Measurements from ENCODE around the gene ZBTB45. TPM values are rescaled to one million over a fixed set of nuclear protein-coding genes. Genes with fewer than 3 reads are reported as not detected.
A peak's percentile ranks its signal among the peaks of the same experiment; 100 is the strongest.
"Not testable (repeated sequence)": the region's sequence is repeated elsewhere in the genome, so short reads cannot be mapped to it uniquely, and the experiment has no call there.

The ZBTB45 gene
- total RNA-seq, 1 donor from 2014 or later: 14.9 TPM

DNA sequence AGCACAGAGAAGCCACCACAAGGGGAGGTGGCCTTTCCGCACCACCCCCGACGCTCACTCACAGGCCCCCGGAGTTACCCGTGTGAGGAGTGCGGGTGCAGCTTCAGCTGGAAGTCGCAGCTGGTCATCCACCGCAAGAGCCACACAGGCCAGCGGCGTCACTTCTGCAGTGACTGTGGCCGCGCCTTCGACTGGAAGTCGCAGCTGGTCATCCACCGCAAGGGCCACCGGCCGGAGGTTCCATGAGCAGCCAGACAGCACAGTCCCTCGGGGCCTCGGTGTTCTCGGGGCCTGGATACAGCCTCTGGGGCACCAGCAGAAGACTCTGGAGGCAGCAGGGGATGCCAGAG is 39.2 kb downstream of the ZBTB45 start:
- ATAC-seq: no peak
- intact Hi-C loops (cut with DNase I): no loop called here
- no peak for DNase-seq (ENCODE audit: low spot score)

DNA sequence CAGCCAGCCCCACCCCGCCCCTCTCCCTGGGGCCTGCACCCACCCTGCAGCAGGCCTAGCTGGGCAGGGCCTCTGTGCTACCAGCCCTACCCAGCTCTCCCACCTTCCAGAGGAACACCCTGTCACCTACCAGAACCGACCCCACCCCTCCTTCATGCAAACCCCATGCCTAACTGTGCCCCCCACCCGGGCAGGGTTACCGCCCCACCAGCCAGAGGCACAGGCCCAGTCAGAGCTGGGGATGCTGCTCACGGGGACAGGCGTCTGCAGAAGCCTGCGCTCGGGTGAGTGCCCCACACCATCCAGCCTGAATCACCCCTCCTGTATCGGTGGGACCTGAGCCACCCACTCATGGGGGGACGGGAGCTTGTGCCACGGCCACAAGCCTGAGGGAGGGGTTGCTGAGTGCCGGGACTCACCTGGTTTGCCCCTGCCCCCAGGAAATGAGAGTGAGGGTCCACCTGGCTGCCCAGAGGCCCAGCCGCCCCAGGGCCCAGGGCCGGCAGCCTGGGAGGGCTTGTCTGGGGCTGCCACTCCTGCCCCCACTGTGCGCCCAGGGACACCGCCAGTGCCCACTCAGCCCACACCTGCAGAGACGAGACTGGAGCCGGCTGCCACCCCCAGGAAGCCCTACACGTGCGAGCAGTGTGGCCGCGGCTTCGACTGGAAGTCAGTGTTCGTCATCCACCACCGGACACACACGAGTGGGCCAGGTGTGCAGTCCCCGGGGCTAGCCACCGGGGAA is 39.7 kb downstream of the ZBTB45 start:
- DNase-seq (ENCODE audit: low spot score): no peak
- no peak for ATAC-seq
- intact Hi-C loops (cut with DNase I): no loop called here

GRCh38 chr19:58479303-58479702 is 40.3 kb downstream of the ZBTB45 start:
- DNase-seq (ENCODE audit: low spot score) (no peak), ATAC-seq (no peak)
- intact Hi-C loops (cut with DNase I): no loop called here

DNA sequence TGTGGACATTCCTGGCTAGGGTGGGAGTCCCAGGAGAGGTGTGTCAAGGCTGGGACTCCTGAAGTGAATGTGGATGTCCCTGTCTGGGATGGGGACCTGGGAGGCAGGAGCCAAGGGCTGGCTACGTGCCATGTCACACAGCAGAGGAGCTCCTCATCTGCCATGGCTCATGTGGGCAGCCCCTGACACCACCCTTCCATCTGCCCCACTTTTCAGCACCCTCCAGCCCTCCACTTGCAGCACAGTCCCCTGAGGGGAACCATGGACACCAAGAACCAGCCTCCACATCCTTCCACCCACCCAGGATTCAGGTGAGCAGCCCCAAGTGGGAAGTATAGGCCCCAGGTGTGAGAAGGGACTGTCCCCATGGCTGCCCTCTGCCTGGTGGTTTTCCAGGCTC is 41.7 kb downstream of the ZBTB45 start:
- intact Hi-C loops (cut with DNase I): no loop called here
- DNase-seq (ENCODE audit: low spot score) (no peak), ATAC-seq (no peak)

DNA sequence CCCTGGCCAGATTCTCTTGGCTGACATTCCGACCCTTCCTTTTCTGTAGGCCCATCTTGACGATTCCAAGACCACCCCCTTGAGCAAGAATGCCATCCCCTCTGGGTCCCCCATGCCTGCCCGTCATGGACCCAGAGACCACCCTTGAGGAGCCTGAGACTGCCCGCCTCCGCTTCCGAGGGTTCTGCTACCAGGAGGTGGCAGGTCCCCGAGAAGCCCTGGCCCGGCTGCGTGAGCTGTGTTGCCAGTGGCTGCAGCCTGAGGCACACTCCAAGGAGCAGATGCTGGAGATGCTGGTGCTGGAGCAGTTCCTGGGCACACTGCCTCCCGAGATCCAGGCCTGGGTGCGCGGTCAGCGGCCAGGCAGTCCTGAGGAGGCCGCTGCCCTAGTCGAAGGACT is 42.5 kb downstream of the ZBTB45 start:
- DNase-seq (ENCODE audit: low spot score): no peak
- ATAC-seq: no peak
- intact Hi-C loops (cut with DNase I): no loop called here

- intact Hi-C loops (cut with DNase I): no loop called here
- peak; percentile 17 for ATAC-seq
- DNase-seq (ENCODE audit: low spot score): no peak
Observed at GRCh38 chr19:58476498-58477015, 43.1 kb downstream of the ZBTB45 start.

GRCh38 chr19:58475714-58476497 is 43.7 kb downstream of the ZBTB45 start, which contains the start of gene ZNF446:
TSS of gene ZNF446 (plus strand) at chr19:58476352. CDS start at chr19:58477219, 867 bp downstream.
- ATAC-seq (peak; percentile 94), DNase-seq (ENCODE audit: low spot score) (peak; percentile 97)
- intact Hi-C loops (cut with DNase I): no loop called here

- DNase-seq (ENCODE audit: low spot score) (no peak), ATAC-seq (no peak)
- intact Hi-C loops (cut with DNase I): no loop called here
Observed at GRCh38 chr19:58474997-58475713, 44.5 kb downstream of the ZBTB45 start.

DNA sequence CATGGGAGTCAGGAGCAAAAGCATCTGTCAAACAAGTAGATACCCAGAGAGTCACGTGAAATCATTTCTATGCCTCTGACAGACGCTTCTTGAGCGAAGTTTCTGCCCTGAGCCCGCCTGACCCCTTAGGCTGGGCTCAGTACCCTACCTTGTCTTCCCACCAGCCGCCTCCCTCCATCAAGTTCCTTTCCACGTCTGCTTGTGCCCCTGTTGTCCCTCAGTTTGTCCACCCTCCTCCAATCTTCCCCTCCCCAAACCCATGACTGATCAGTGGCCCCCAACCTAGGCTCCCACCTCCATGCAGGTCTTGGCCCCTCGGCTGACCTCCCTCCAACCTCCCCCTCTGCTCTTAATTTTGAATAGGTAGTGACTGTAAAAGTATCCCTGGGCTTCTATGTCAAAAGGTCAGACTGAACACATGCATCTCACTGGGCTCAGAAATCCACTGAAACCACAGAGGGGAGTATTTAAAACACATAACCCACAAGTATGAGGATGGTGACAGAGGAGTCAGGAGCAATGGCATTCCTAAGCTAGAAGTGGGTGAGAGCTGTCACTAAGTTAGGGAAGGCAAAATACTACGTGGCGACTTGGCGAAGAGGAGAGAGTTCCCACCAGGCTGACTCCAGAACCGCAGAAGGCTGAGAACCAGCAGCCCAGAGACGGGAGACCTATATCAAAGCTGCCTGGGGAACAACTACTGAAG is 45.2 kb downstream of the ZBTB45 start:
- intact Hi-C loops (cut with DNase I): no loop called here

DNA sequence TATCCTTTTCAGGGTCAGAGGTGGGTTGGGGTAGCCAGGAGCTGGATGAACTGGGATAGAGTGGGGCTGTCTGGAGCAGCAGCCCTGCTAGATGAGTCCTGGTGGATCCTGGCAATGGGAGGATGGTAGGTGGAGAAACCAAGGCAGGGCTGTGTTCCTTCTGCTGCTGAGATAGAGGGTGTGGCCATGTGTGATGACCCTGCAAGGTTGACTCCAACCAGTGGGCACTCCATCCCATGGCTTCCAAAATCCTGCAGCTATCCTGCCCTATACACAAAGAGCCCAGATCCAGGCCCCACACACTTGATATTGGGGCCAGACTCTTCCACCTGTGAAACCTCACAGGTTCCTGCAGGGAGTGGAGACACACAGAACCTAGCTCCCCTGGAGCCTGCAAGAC is 45.8 kb downstream of the ZBTB45 start:
- no peak for ATAC-seq
- DNase-seq (ENCODE audit: low spot score): no peak
- intact Hi-C loops (cut with DNase I): no loop called here

More for the DNA sequence above, 45.2 kb downstream of the ZBTB45 start:
- ATAC-seq (no peak), DNase-seq (ENCODE audit: low spot score) (no peak)

DNA sequence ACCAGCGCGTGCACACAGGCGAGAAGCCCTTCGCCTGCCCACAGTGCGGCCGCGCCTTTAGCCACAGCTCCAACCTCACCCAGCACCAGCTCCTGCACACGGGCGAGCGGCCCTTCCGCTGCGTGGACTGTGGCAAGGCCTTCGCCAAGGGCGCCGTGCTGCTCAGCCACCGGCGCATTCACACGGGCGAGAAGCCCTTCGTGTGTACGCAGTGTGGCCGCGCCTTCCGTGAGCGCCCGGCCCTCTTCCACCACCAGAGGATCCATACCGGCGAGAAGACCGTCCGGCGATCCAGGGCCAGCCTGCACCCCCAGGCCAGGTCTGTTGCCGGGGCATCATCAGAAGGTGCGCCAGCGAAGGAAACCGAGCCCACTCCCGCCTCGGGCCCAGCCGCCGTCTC is 47.9 kb downstream of the ZBTB45 start:
- DNase-seq (ENCODE audit: low spot score) (no peak), ATAC-seq (no peak)
- intact Hi-C loops (cut with DNase I): no loop called here

- DNase-seq (ENCODE audit: low spot score); intact Hi-C loops (cut with DNase I); ATAC-seq: not testable (repeated sequence)
Observed at GRCh38 chr19:58470837-58471543, 48.6 kb downstream of the ZBTB45 start.

GRCh38 chr19:58469241-58470013 is 50.2 kb downstream of the ZBTB45 start:
- intact Hi-C loops (cut with DNase I): no loop called here
- DNase-seq (ENCODE audit: low spot score) (no peak), ATAC-seq (no peak)

GRCh38 chr19:58468216-58468839 is 51.3 kb downstream of the ZBTB45 start:
- intact Hi-C loops (cut with DNase I): no loop called here
- no peak for DNase-seq (ENCODE audit: low spot score)
- ATAC-seq: no peak

DNA sequence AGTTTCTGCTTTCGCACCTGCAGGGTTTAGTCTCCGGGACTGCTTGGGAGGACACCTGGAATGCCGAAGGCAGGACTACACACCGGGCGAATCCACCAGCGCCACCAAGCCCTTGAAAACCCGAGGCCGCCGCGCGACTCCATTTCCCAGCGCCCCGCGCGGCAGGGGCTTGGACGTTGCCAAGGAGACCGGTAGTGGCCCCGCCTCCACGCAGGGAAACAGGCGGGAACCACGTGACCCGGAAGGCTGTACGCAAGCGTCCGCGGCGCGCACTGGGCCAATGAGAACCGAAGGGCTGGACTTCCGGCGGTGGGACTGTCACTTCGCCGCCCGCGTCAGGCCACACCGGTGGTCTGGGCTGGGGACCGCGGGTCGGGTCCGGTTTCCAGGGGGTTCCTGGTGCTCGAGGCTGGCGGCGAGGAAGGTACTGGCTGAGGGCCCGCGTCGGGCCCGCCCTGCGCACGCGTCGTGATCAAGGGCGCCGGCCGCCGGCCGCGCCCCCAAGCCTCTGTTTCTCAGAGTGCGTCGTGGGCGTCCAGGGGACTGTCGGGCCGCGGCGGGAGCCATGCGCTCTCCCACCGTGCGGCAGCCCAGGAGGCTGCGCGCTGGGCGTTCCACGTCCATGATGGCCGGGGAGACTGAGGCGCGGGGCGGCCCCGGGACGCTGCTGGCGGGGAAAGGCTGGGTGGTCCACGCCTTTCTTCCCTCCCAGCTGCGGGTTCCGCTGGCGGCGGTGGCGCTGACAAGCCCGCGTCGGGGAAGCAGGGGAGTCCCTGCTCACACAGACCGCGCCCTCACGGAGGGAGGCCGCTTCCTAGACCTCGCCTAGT is 52.6 kb downstream of the ZBTB45 start, which contains the start of gene ZNF324:
Gene ZNF324, plus strand, starts transcription at position 321 of the 830 bp plus-strand sequence. CDS start 2,106 bp downstream, outside the sequence.
- peak; percentile 100 for DNase-seq (ENCODE audit: low spot score)
- peak; percentile 99 for ATAC-seq
- intact Hi-C loops (cut with DNase I): no loop called here

DNA sequence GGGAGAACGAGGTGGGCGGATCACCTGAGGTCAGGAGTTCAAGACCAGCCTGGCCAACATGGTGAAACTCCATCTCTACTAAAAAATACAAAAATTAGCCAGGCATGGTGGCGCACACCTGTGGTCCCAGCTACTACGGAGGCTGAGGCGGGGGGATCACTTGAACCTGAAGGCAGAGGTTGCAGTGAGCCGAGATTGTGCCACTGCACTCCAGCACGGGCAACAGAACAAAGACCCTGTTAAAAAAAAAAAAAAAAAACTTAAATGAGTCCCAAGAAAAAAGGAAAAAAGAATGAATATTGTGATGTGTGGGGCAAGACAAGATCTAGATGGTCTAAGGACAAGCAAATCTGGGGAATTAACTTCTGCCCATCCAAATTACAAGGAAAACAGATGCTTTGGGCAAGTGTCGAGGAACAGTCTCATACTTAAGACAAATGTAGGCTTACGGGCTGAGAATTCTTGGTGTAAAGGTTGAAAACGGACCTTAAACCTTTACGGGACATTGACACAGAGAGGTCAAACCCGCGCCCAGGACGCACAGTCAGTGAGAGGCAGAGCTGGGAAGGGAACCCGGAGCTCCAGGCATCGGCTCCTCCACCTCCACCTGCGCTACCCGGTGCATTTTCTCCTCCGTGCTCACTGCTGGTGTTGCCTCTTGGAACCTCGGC is 53.4 kb downstream of the ZBTB45 start:
- DNase-seq (ENCODE audit: low spot score): no peak
- no peak for ATAC-seq
- intact Hi-C loops (cut with DNase I): no loop called here
